ENCODE measurements around the gene NIP7.

The NIP7 gene

GRCh38 chr16:69324013-69324531 is 15.5 kb upstream of the NIP7 start:
- DNase-seq (ENCODE audit: low read depth), result peak; percentile 28
- H3K4me3 ChIP-seq (ENCODE audit: low read depth, low read length), result no peak overlapping the region
- no peak for TF ChIP-seq CTCF (IDR thresholded peaks at IDR 0.05; ENCODE audit: control insufficient read depth, extremely low read depth, insufficient read depth)

GRCh38 chr16:69324585-69325253 is 14.9 kb upstream of the NIP7 start:
- no peak for DNase-seq (ENCODE audit: low read depth)
- no peak for TF ChIP-seq CTCF (IDR thresholded peaks at IDR 0.05; ENCODE audit: control insufficient read depth, extremely low read depth, insufficient read depth)
- no peak overlapping the region for H3K4me3 ChIP-seq (ENCODE audit: low read depth, low read length)

- peak; percentile 26 for DNase-seq (ENCODE audit: low read depth)
- no peak overlapping the region for H3K4me3 ChIP-seq (ENCODE audit: low read depth, low read length)
- TF ChIP-seq CTCF (IDR thresholded peaks at IDR 0.05; ENCODE audit: control insufficient read depth, extremely low read depth, insufficient read depth), result no peak
These were observed 13.8 kb upstream of the NIP7 start for GRCh38 chr16:69325784-69326171.

GRCh38 chr16:69326172-69326873 is 13.2 kb upstream of the NIP7 start:
- no peak overlapping the region for H3K4me3 ChIP-seq (ENCODE audit: low read depth, low read length)
- peak; percentile 77 for DNase-seq (ENCODE audit: low read depth)
- TF ChIP-seq CTCF (IDR thresholded peaks at IDR 0.05; ENCODE audit: control insufficient read depth, extremely low read depth, insufficient read depth), result no peak

- H3K4me3 ChIP-seq (ENCODE audit: low read depth, low read length), result no peak overlapping the region; the same call in 1 of the 2 replicates
- no peak for DNase-seq (ENCODE audit: low read depth)
- no peak for TF ChIP-seq CTCF (IDR thresholded peaks at IDR 0.05; ENCODE audit: control insufficient read depth, extremely low read depth, insufficient read depth)
These were observed 11.8 kb upstream of the NIP7 start for GRCh38 chr16:69327585-69328310.

- DNase-seq (ENCODE audit: low read depth), result no peak
- no peak for TF ChIP-seq CTCF (IDR thresholded peaks at IDR 0.05; ENCODE audit: control insufficient read depth, extremely low read depth, insufficient read depth)
- peak overlapping the region; percentile 90 for H3K4me3 ChIP-seq (ENCODE audit: low read depth, low read length)
These were observed 10.7 kb upstream of the NIP7 start for GRCh38 chr16:69328854-69329316.
